Measurements from ENCODE around the gene AQR. TPM values are rescaled to one million over a fixed set of nuclear protein-coding genes. Genes with fewer than 3 reads are reported as not detected.

The AQR gene
- total RNA-seq (2021; fragmentation: NEBNext Ultra II Directional; extraction: Animal tissue kit (Norgen Biotek cat#: 25700)) = 57.6 and 57.9 TPM in 2 replicates
- 12.5 and 34.5 TPM in 2 replicates for polyA plus RNA-seq (2011; rRNA removed)
- polyA plus RNA-seq (2011; cell fraction: cytosol; rRNA removed) = 25.0 TPM
- 20.8 TPM for polyA plus RNA-seq (2011; cell fraction: nucleus; rRNA removed)
- polyA plus RNA-seq (2012, experiment 1 of 2) = 19.9 to 27.3 TPM (median 23.5 TPM) in 4 replicates
- polyA plus RNA-seq (2012, experiment 2 of 2) = 1.4 TPM
- 29.3 TPM for polyA plus RNA-seq (2013, experiment 1 of 2)
- 27.9 TPM for polyA plus RNA-seq (2013, experiment 2 of 2)
- polyA minus RNA-seq (2011; rRNA and poly(A)+ RNA removed) = 50.4 and 64.9 TPM in 2 replicates
- 25.0 TPM for polyA minus RNA-seq (2011; cell fraction: cytosol; rRNA and poly(A)+ RNA removed)
- polyA minus RNA-seq (2011; cell fraction: nucleus; rRNA and poly(A)+ RNA removed) = 62.9 TPM
- long read RNA-seq, experiment 1, full-length matches to known transcripts = 14 of 58 reads
- long read RNA-seq, experiment 1, partial matches to known transcripts = 32 of 58 reads
- long read RNA-seq, experiment 1, other reads (novel, unspliced or antisense) = 12 of 58 reads
- long read RNA-seq, experiment 2, full-length matches to known transcripts = 4 of 12 reads
- long read RNA-seq, experiment 2, partial matches to known transcripts = 2 of 12 reads
- long read RNA-seq, experiment 2, other reads (novel, unspliced or antisense) = 6 of 12 reads

GRCh38 chr15:34969340-34970097, at the start of gene AQR:
AQR (minus strand) TSS chr15:34969742; CDS start chr15:34969613, 129 bp downstream.
- no peak within 1 kb of the TSS for H3K4ac ChIP-seq (replicated peaks; ENCODE audit: insufficient read length, low read depth, low read length)
- H3K14ac ChIP-seq (ENCODE audit: insufficient read length) = no peak within 1 kb of the TSS
- H2AFZ ChIP-seq (ENCODE audit: low read length) = peak within 1 kb of the TSS; percentile 98
- H3K27ac ChIP-seq (ENCODE audit: low read depth, low read length) = peak within 1 kb of the TSS; percentile 86
- H2BK15ac ChIP-seq (ENCODE audit: low read length) = no peak within 1 kb of the TSS; the same call in 1 of the 2 replicates
- DNase-seq (ENCODE audit: low read depth in 1 of 2, low spot score in 2 of 2) = peak; percentile 95
- peak within 1 kb of the TSS; percentile 60; the same call in 1 of the 2 replicates for H3K18ac ChIP-seq (ENCODE audit: extremely low read depth, low read length)
- no peak within 1 kb of the TSS for H2BK20ac ChIP-seq (ENCODE audit: low read length)
- H3K23ac ChIP-seq (ENCODE audit: insufficient read length) = no peak within 1 kb of the TSS
- H3K27me3 ChIP-seq (replicated peaks in 1 of 4; ENCODE audit: control insufficient read depth in 3 of 4, extremely low read depth in 1 of 4, insufficient read depth in 3 of 4, low read length in 3 of 4) = no peaks in the 10 kb centered on the region
- H4K20me1 ChIP-seq (replicated peaks in 1 of 2; ENCODE audit: control insufficient read depth in 1 of 2, insufficient read depth in 2 of 2, low read length in 2 of 2) = peaks cover 0 to 6% of the 10 kb centered on the region in 2 experiments
- H3K36me3 ChIP-seq (ENCODE audit: control insufficient read depth in 2 of 4, insufficient read depth in 4 of 4, low read length in 3 of 4) = peaks cover 0 to 8% (median 0%) of the 10 kb centered on the region in 4 experiments; a peak in 1 of 8 replicates
- peaks cover 8% of the 10 kb centered on the region for H3K23me2 ChIP-seq (ENCODE audit: low read depth, low read length)
- peaks cover 0 to 3% (median 0%) of the 10 kb centered on the region in 4 experiments; a peak in 1 of 7 replicates for H3K4me1 ChIP-seq (replicated peaks in 1 of 4; ENCODE audit: control insufficient read depth in 3 of 4, insufficient read depth in 4 of 4, low read length in 3 of 4)
- no peak within 1 kb of the TSS for H3K56ac ChIP-seq (replicated peaks; ENCODE audit: insufficient read length, low read depth, low read length)
- peak within 1 kb of the TSS; percentile 99 to 100 (median 100) for H3K4me3 ChIP-seq (ENCODE audit: extremely low read depth in 1 of 4, insufficient read depth in 2 of 4, low read depth in 3 of 4, low read length in 4 of 4)
- peak within 1 kb of the TSS; percentile 91 for H2BK5ac ChIP-seq (ENCODE audit: low read depth, low read length)
- H4K5ac ChIP-seq (ENCODE audit: insufficient read length, low read depth, low read length) = peak within 1 kb of the TSS; percentile 61
- peak within 1 kb of the TSS; percentile 91 to 98 (median 92) for H3K9ac ChIP-seq (replicated peaks in 1 of 4; ENCODE audit: extremely low read depth in 1 of 4, low read depth in 3 of 4, low read length in 3 of 4)
- no peak within 1 kb of the TSS for H2BK120ac ChIP-seq (replicated peaks; ENCODE audit: low read depth, low read length)
- peaks cover 15 to 42% of the 10 kb centered on the region in 2 experiments for H3K79me2 ChIP-seq (ENCODE audit: control insufficient read depth in 1 of 2, insufficient read depth in 2 of 2, low read length in 2 of 2)
- 0 out of 2 replicates have a peak within 1 kb of the TSS, but pooled peaks have one; percentile 60 for H2BK12ac ChIP-seq (ENCODE audit: low read depth, low read length)
- peak within 1 kb of the TSS; percentile 85 to 98 for H3K4me2 ChIP-seq (ENCODE audit: insufficient read depth in 1 of 2, low read depth in 2 of 2, low read length in 2 of 2)
- H3K79me1 ChIP-seq (ENCODE audit: low read depth, low read length) = no peaks in the 10 kb centered on the region; the same call in none of the 2 replicates
- H4K8ac ChIP-seq (ENCODE audit: extremely low read depth, insufficient read depth, low read length) = peak within 1 kb of the TSS; percentile 96
- ChIA-PET POLR2A (ENCODE audit: partially characterized antibody) (interaction anchor here (0.6 to 2.3 kb wide), 11 partner anchors 11 to 287 kb away, joined by 3 to 26 read pairs (median 4); partner anchors contain the start of gene ZNF770), CTCF (ENCODE audit: partially characterized antibody) (interaction anchor here (0.5 to 3.2 kb wide), 15 partner anchors 9 to 1615 kb away, joined by 3 to 19 read pairs (median 3); partner anchors contain the start of gene ZNF770)
- no peaks in the 10 kb centered on the region for H3K9me3 ChIP-seq (ENCODE audit: insufficient read depth in 2 of 2, low read depth in 1 of 2, low read length in 1 of 2)
- H4K91ac ChIP-seq (replicated peaks; ENCODE audit: insufficient read length, low read length) = no peak within 1 kb of the TSS
- WGBS, 2 experiments (ENCODE audit: extremely low coverage in 1 of 2, insufficient coverage in 1 of 2, insufficient read length in 1 of 2, insufficient replicate concordance in 2 of 2, low coverage in 1 of 2, low lambda C conversion rate in 2 of 2, missing lambda C conversion rate in 1 of 2) = 3% methylated on average over 44 of the region's 44 CpGs; no CpG with 5 or more reads in 1 of the 2 experiments
- H2AK5ac ChIP-seq (ENCODE audit: low read depth, low read length) = peak within 1 kb of the TSS; percentile 46; the same call in 1 of the 2 replicates
- FAIRE-seq = peak; percentile 96
- TF ChIP-seq RAD21 (IDR thresholded peaks at IDR 0.05 in 1 of 2, conservative IDR thresholded peaks at IDR 0.05 in 1 of 2; ENCODE audit: low read depth in 2 of 2, low read length in 2 of 2) (peak; percentile 38 to 61), POLR2AphosphoS5 (IDR thresholded peaks at IDR 0.05; ENCODE audit: low read depth, low read length) (peak; percentile 79; the same call in 1 of the 2 replicates), BCL11A (IDR thresholded peaks at IDR 0.05; ENCODE audit: low read depth in 2 of 2, low read length in 2 of 2) (no peak), USF2 (IDR thresholded peaks at IDR 0.05; ENCODE audit: low read length) (0 out of 2 replicates have a peak, but pooled peaks have one; percentile 26), TAF7 (optimal IDR thresholded peaks at IDR 0.05; ENCODE audit: borderline replicate concordance, low read depth, low read length) (peak; percentile 95)
